ES-I3 (cell line): Measurements from ENCODE around the gene ZNF516.

Source experiments
- H3K36me3 ChIP-seq: 2 replicates; pipeline ENCODE4 v1.6.1; 2013; ENCODE audit warnings: mild to moderate bottlenecking, low read length, control low read depth, moderate library complexity; ENCODE audit not compliant: insufficient read depth
- H3K4me1 ChIP-seq: 2 replicates; pipeline ENCODE4 v1.6.1; 2013; ENCODE audit warnings: mild to moderate bottlenecking, control low read depth, low read length; ENCODE audit not compliant: insufficient read depth
- H3K9ac ChIP-seq: 2 replicates; pipeline ENCODE4 v1.6.1; 2013; ENCODE audit warnings: low read depth, mild to moderate bottlenecking, low read length, moderate library complexity
- H3K9me3 ChIP-seq: 2 replicates; pipeline ENCODE4 v1.6.1; 2013; ENCODE audit warnings: mild to moderate bottlenecking, low read length, moderate library complexity; ENCODE audit not compliant: control insufficient read depth, insufficient read depth

ZNF516 gene

GRCh38 chr18:76443519-76444445 lies 51.3 kb downstream of the ZNF516 start:
- Histone ChIP-seq H3K9me3 (no peaks in the 10 kb centered on the region), H3K4me1 (no peaks in the 10 kb centered on the region), H3K9ac (no peak overlapping the region), H3K36me3 (no peaks in the 10 kb centered on the region)

GRCh38 chr18:76442413-76443171 lies 52.5 kb downstream of the ZNF516 start:
- no peaks in the 10 kb centered on the region for H3K4me1 ChIP-seq
- no peaks in the 10 kb centered on the region for H3K36me3 ChIP-seq
- H3K9ac ChIP-seq = no peak overlapping the region
- H3K9me3 ChIP-seq = no peaks in the 10 kb centered on the region

- Histone ChIP-seq H3K9ac (no peak overlapping the region), H3K36me3 (no peaks in the 10 kb centered on the region), H3K4me1 (no peaks in the 10 kb centered on the region), H3K9me3 (no peaks in the 10 kb centered on the region)
Observed at GRCh38 chr18:76441668-76442412, 53.2 kb downstream of the ZNF516 start.

GRCh38 chr18:76441002-76441667 lies 53.9 kb downstream of the ZNF516 start:
- no peaks in the 10 kb centered on the region for H3K36me3 ChIP-seq
- no peak overlapping the region for H3K9ac ChIP-seq
- H3K9me3 ChIP-seq = no peaks in the 10 kb centered on the region
- H3K4me1 ChIP-seq = no peaks in the 10 kb centered on the region

- H3K9ac ChIP-seq = no peak overlapping the region
- H3K36me3 ChIP-seq = no peaks in the 10 kb centered on the region
- no peaks in the 10 kb centered on the region for H3K4me1 ChIP-seq
- no peaks in the 10 kb centered on the region for H3K9me3 ChIP-seq
Observed at GRCh38 chr18:76437910-76438309, 57.1 kb downstream of the ZNF516 start.

- Histone ChIP-seq H3K4me1 (no peaks in the 10 kb centered on the region), H3K36me3 (no peaks in the 10 kb centered on the region), H3K9me3 (no peaks in the 10 kb centered on the region), H3K9ac (no peak overlapping the region)
Observed at GRCh38 chr18:76437011-76437410, 58.0 kb downstream of the ZNF516 start.

- Histone ChIP-seq H3K9me3 (no peaks in the 10 kb centered on the region), H3K9ac (no peak overlapping the region), H3K36me3 (no peaks in the 10 kb centered on the region), H3K4me1 (peaks cover 2% of the 10 kb centered on the region; the same call in 1 of the 2 replicates)
Observed at GRCh38 chr18:76436342-76436741, 58.7 kb downstream of the ZNF516 start.

GRCh38 chr18:76435316-76435989 lies 59.6 kb downstream of the ZNF516 start:
- Histone ChIP-seq H3K36me3 (no peaks in the 10 kb centered on the region), H3K9me3 (no peaks in the 10 kb centered on the region), H3K9ac (no peak overlapping the region), H3K4me1 (peaks cover 6% of the 10 kb centered on the region; the same call in 1 of the 2 replicates)

- H3K9ac ChIP-seq = no peak overlapping the region
- no peaks in the 10 kb centered on the region for H3K36me3 ChIP-seq
- peaks cover 6% of the 10 kb centered on the region; the same call in 1 of the 2 replicates for H3K4me1 ChIP-seq
- no peaks in the 10 kb centered on the region for H3K9me3 ChIP-seq
Observed at GRCh38 chr18:76434452-76434851, 60.6 kb downstream of the ZNF516 start.

- Histone ChIP-seq H3K9ac (no peak overlapping the region), H3K4me1 (peaks cover 6% of the 10 kb centered on the region; the same call in 1 of the 2 replicates), H3K9me3 (no peaks in the 10 kb centered on the region), H3K36me3 (no peaks in the 10 kb centered on the region)
Observed at GRCh38 chr18:76433788-76434187, 61.3 kb downstream of the ZNF516 start.

- Histone ChIP-seq H3K9me3 (no peaks in the 10 kb centered on the region), H3K36me3 (no peaks in the 10 kb centered on the region), H3K9ac (no peak overlapping the region), H3K4me1 (peaks cover 6% of the 10 kb centered on the region; the same call in 1 of the 2 replicates)
Observed at GRCh38 chr18:76432970-76433767, 61.9 kb downstream of the ZNF516 start.

- H3K9ac ChIP-seq = no peak overlapping the region
- no peaks in the 10 kb centered on the region for H3K36me3 ChIP-seq
- H3K9me3 ChIP-seq = no peaks in the 10 kb centered on the region
- peaks cover 6% of the 10 kb centered on the region; the same call in 1 of the 2 replicates for H3K4me1 ChIP-seq
Observed at GRCh38 chr18:76432274-76432755, 62.7 kb downstream of the ZNF516 start.
